ENCODE measurements around the gene SYS1.
A peak's percentile ranks its signal among the peaks of the same experiment; 100 is the strongest.

Gene SYS1

DNA sequence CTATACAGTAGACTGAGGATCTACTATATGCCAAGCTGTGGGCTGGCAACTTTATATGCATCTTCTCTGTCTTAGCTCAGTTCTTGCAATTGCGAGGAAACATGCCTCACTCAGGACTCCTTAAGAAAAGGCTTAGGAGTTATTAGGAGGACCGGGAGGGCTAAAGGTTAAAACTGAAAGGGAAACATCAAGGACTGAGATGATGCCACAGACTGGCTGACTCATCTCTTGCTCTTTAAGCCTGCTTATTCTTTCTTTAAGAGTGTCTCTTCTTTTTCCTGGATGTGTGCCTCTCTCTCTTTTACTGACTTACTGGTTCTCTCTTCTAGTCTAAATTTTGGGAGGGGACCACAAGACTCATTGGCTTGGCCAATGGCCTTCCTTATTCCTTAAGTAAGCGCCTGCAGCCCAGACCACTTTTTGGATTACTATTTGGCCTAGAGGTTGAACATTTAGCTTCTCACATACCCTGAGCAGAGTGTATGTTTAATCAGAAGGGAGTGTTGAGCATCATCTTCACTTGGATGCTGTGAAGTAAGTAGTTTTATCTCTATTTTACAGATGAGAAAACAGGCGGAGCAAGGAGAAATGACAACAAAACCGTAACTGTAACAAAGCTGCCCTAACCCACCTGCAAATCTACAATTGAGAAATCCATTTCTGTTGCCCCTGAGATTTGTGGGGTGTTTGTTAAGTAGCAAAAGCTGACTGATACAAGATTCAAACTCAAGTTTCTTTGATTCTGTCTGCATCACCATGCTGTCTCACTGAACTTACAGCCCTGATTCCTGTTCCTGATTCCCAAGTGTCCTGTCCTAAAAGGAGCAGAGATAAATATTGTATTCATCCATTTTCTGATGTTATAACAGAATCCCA, 7.5 kb upstream of the SYS1 start:
- TF ChIP-seq, protein P1, sequence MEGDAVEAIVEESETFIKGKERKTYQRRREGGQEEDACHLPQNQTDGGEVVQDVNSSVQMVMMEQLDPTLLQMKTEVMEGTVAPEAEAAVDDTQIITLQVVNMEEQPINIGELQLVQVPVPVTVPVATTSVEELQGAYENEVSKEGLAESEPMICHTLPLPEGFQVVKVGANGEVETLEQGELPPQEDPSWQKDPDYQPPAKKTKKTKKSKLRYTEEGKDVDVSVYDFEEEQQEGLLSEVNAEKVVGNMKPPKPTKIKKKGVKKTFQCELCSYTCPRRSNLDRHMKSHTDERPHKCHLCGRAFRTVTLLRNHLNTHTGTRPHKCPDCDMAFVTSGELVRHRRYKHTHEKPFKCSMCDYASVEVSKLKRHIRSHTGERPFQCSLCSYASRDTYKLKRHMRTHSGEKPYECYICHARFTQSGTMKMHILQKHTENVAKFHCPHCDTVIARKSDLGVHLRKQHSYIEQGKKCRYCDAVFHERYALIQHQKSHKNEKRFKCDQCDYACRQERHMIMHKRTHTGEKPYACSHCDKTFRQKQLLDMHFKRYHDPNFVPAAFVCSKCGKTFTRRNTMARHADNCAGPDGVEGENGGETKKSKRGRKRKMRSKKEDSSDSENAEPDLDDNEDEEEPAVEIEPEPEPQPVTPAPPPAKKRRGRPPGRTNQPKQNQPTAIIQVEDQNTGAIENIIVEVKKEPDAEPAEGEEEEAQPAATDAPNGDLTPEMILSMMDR (IDR thresholded peaks at IDR 0.05; ENCODE audit: insufficient read depth, low read depth, low read length, missing control alignments): no peak
- no peak overlapping the region for H3K4me3 ChIP-seq (ENCODE audit: low read length)
- DNase-seq (ENCODE audit: low read depth): peak; percentile 70

GRCh38 chr20:45358282-45359068, 4.5 kb upstream of the SYS1 start:
- TF ChIP-seq, protein P1 (IDR thresholded peaks at IDR 0.05; ENCODE audit: insufficient read depth, low read depth, low read length, missing control alignments): no peak
- DNase-seq (ENCODE audit: low read depth): no peak
- no peak overlapping the region for H3K4me3 ChIP-seq (ENCODE audit: low read length)

GRCh38 chr20:45359069-45359405, 3.9 kb upstream of the SYS1 start:
- H3K4me3 ChIP-seq (ENCODE audit: low read length): no peak overlapping the region
- DNase-seq (ENCODE audit: low read depth): no peak
- TF ChIP-seq, protein P1 (IDR thresholded peaks at IDR 0.05; ENCODE audit: insufficient read depth, low read depth, low read length, missing control alignments): no peak

DNA sequence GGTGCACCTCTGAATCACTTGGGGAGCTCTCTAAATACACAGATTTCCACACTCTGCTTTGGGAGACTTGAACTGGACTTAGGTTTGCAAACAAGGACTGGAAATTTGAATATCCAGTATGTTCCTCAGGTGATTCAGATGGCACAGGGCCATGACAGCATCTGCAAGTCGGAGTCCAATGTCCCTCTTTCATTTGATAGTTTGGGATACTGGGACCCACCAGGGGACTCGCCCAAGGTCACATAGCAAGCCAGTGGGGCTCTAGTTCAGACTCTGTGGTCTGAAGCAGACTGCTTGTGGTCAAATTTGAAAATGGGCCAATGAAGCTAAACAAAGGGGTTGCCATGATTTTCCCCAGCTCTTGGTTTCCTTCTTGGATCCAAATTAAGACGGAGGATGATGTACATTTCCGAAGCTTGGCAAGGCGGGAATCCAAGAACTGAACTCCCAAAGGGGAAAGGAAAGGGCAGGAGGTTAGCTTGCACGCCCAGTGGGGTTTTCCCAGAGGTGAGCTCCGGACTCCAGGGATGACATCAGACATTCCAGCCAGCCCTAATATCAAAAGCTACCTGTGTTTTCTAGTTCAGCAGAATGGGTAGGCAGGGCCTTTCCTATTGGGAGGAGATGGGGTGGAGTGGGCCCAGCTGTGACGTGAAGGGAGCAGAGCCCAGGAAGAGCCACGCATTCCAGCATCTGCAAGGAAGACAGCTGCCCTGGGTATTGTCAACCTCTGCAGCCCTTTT, 3.4 kb upstream of the SYS1 start:
- H3K4me3 ChIP-seq (ENCODE audit: low read length): no peak overlapping the region
- peak; percentile 87 for DNase-seq (ENCODE audit: low read depth)
- TF ChIP-seq, protein P1 (IDR thresholded peaks at IDR 0.05; ENCODE audit: insufficient read depth, low read depth, low read length, missing control alignments): no peak

DNA sequence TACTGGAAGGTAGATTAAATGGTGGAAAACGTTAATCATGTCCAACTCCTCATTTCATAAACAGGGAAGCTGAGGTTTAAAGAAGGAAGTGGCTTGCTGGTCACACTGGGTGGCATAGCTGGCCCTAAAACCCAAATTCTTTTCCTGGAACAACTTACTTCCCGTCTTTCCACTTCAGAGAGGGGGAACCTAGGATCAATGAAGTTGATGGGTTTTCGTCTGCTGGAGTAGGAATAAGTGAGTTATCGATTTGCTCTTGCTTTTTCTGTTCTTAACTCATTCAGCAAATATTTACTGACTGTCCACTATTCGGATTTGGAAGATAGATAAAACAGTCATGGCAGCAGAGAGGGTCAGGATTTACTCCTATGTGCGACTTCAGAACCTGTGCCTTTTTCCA, 1.2 kb upstream of the SYS1 start:
- no peak for DNase-seq (ENCODE audit: low read depth)
- TF ChIP-seq, protein P1 (IDR thresholded peaks at IDR 0.05; ENCODE audit: insufficient read depth, low read depth, low read length, missing control alignments): no peak
- H3K4me3 ChIP-seq (ENCODE audit: low read length): no peak overlapping the region

- TF ChIP-seq, protein P1 (IDR thresholded peaks at IDR 0.05; ENCODE audit: insufficient read depth, low read depth, low read length, missing control alignments): no peak
- no peak for DNase-seq (ENCODE audit: low read depth)
- H3K4me3 ChIP-seq (ENCODE audit: low read length): peak overlapping the region; percentile 83
Observed at GRCh38 chr20:45363611-45364492, 896 bp downstream of the SYS1 start.

Measured in epithelial cell of esophagus (primary cell).